Measurements from ENCODE around the gene ANKH.

- TF ChIP-seq CTCF (IDR thresholded peaks at IDR 0.05) (no peak), POLR2A (IDR thresholded peaks at IDR 0.05) (no peak)
Measured at GRCh38 chr5:14881826-14882225, 10.2 kb upstream of the ANKH start.
